Measurements from ENCODE around the gene ADM2. TPM values are rescaled to one million over a fixed set of nuclear protein-coding genes. Genes with fewer than 3 reads are reported as not detected.

Gene ADM2
- total and polyA plus RNA-seq, 2 of the 13 experiments (the other 11 are each of a cell fraction or from before 2014, with no cell fraction given), result 1.2 to 3.0 TPM

DNA sequence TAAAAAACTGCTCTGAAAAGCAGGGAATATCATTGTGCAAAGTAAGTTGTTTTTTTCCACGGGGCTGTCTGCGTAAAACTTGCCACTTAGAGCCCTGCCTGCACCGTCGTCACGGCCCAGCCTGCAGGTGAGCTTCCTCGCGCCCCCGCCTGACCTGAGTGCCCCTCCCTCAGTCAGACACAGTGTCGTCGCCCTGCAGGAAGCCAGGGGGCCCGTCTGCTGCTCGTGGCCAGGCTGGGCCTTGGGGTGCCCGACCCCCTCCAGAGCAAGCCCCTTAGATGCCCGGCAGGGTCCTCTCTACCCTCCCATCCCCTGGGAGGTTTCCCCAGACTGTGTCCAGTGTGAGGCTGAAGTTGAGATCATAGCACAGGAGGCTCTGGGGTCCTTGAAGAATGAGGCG, 38.1 kb upstream of the ADM2 start:
- ChIA-PET POLR2A (no interaction called here), CTCF (ENCODE audit: low intra/inter-chr PET ratio, low total read pairs) (no interaction called here)
- intact Hi-C loops (cut with micrococcal nuclease; ENCODE audit: unreplicated experiment) (no loop called here), in situ Hi-C loops (cut with HindIII; ENCODE audit: extremely low pct_ligation_motif_present, low pct_unique_long_range_greater_than_20kb) (no loop called here)
- Histone ChIP-seq H3K9ac (ENCODE audit: insufficient read depth, low read depth, low read length) (no peak overlapping the region), H2AFZ (ENCODE audit: low read length) (no peak overlapping the region), H3K9me3 (ENCODE audit: low read length) (no peaks in the 10 kb centered on the region), H3K27ac (ENCODE audit: extremely low read length, insufficient read depth, low read length) (no peak overlapping the region), H3K4me1 (ENCODE audit: insufficient read depth, low read length) (no peaks in the 10 kb centered on the region; the same call in 1 of the 2 replicates), H3K36me3 (replicated peaks in 1 of 2; ENCODE audit: control insufficient read depth in 1 of 2, insufficient read depth in 2 of 2, low read length in 2 of 2) (peaks cover 41 to 52% of the 10 kb centered on the region in 2 experiments; a peak in 4 of 5 replicates), H3K79me2 (ENCODE audit: insufficient read depth, low read length) (no peaks in the 10 kb centered on the region), H3K4me2 (ENCODE audit: low read depth, low read length) (no peak overlapping the region), H3K27me3 (ENCODE audit: control insufficient read depth in 1 of 2, insufficient read depth in 2 of 2, low read length in 2 of 2) (no peaks in the 10 kb centered on the region), H3K4me3 (replicated peaks in 1 of 3; ENCODE audit: insufficient read depth in 1 of 3, low read depth in 2 of 3, low read length in 3 of 3) (no peak overlapping the region), H4K20me1 (ENCODE audit: insufficient read depth, low read length) (peaks cover 4% of the 10 kb centered on the region; the same call in 1 of the 2 replicates)
- 93% methylated on average over 12 of the region's 15 CpGs for WGBS (ENCODE audit: low lambda C conversion rate)
- FAIRE-seq (no peak), ATAC-seq (no peak), DNase-seq (ENCODE audit: low spot score) (no peak)
- BruUV-seq (replicated peaks), result TSS peak; percentile 54
- peak in 1 of 2 experiments; percentile 7; a peak in 1 of 4 replicates for TF ChIP-seq POLR2A (IDR thresholded peaks at IDR 0.05; ENCODE audit: insufficient read depth in 1 of 2, low read depth in 2 of 2, low read length in 2 of 2)
- no peak for TF ChIP-seq BRCA1 (CRISPR knock-in tag; IDR thresholded peaks at IDR 0.05)
- TF ChIP-seq ZSCAN9 (CRISPR knock-in tag; IDR thresholded peaks at IDR 0.05; ENCODE audit: borderline replicate concordance), result no peak
- TF ChIP-seq, protein P1, sequence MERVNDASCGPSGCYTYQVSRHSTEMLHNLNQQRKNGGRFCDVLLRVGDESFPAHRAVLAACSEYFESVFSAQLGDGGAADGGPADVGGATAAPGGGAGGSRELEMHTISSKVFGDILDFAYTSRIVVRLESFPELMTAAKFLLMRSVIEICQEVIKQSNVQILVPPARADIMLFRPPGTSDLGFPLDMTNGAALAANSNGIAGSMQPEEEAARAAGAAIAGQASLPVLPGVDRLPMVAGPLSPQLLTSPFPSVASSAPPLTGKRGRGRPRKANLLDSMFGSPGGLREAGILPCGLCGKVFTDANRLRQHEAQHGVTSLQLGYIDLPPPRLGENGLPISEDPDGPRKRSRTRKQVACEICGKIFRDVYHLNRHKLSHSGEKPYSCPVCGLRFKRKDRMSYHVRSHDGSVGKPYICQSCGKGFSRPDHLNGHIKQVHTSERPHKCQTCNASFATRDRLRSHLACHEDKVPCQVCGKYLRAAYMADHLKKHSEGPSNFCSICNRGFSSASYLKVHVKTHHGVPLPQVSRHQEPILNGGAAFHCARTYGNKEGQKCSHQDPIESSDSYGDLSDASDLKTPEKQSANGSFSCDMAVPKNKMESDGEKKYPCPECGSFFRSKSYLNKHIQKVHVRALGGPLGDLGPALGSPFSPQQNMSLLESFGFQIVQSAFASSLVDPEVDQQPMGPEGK (CRISPR knock-in tag; IDR thresholded peaks at IDR 0.05), result 0 out of 2 replicates have a peak, but pooled peaks have one; percentile 42

DNA sequence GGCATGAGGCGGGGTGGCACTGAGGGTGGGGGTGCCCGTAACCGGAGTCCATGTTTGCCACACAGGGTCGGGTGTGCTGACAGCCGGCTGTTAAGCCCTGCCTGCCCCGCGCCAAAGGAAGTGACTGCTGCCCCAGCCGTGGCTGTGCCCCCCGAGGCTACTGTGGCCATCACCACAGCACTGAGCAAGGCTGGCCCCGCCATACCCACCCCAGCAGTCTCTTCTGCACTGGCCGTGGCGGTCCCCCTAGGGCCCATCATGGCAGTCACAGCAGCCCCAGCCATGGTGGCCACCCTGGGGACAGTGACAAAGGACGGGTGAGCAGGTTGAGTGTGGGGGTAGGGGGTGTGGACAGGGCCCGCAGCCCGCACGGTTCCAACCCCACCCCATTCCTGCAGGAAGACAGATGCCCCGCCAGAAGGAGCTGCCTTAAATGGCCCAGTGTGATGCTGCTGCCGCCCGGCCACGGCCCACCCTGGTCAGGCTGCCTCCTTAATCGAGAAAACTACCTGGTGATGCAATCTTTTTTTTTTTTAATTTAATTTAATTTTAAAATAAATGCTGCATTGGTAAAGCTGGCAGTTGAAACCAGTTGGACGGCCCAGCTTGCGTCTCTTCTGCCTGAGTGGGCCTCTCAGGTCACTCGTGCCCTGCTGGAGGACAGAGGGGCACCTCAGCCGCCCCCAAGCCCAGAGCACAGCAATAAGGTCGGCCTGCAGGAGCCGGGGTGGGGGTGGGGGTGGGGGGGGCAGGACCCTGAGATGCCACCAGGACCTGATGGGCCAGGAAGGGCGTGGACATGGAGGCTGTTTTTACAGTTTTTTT, 37.3 kb upstream of the ADM2 start:
- Histone ChIP-seq H3K4me1 (ENCODE audit: insufficient read depth, low read length) (no peaks in the 10 kb centered on the region; the same call in 1 of the 2 replicates), H3K27me3 (ENCODE audit: control insufficient read depth in 1 of 2, insufficient read depth in 2 of 2, low read length in 2 of 2) (no peaks in the 10 kb centered on the region), H2AFZ (ENCODE audit: low read length) (no peak overlapping the region), H4K20me1 (ENCODE audit: insufficient read depth, low read length) (peaks cover 4% of the 10 kb centered on the region; the same call in 1 of the 2 replicates), H3K4me3 (replicated peaks in 1 of 3; ENCODE audit: insufficient read depth in 1 of 3, low read depth in 2 of 3, low read length in 3 of 3) (no peak overlapping the region), H3K79me2 (ENCODE audit: insufficient read depth, low read length) (no peaks in the 10 kb centered on the region), H3K9me3 (ENCODE audit: low read length) (no peaks in the 10 kb centered on the region), H3K27ac (ENCODE audit: extremely low read length, insufficient read depth, low read length) (peak overlapping the region; percentile 30), H3K4me2 (ENCODE audit: low read depth, low read length) (no peak overlapping the region), H3K9ac (ENCODE audit: insufficient read depth, low read depth, low read length) (no peak overlapping the region), H3K36me3 (replicated peaks in 1 of 2; ENCODE audit: control insufficient read depth in 1 of 2, insufficient read depth in 2 of 2, low read length in 2 of 2) (peaks cover 40 to 49% of the 10 kb centered on the region in 2 experiments; a peak in 4 of 5 replicates)
- no peak for FAIRE-seq
- ChIA-PET POLR2A (interaction anchor here (1.2 to 1.4 kb wide), 2 partner anchors 31 to 81 kb away, joined by 4 to 6 read pairs; partner anchors contain the start of gene SCO2), CTCF (ENCODE audit: low intra/inter-chr PET ratio, low total read pairs) (no interaction called here)
- ATAC-seq, result no peak
- intact Hi-C loops (cut with micrococcal nuclease; ENCODE audit: unreplicated experiment) (no loop called here), in situ Hi-C loops (cut with HindIII; ENCODE audit: extremely low pct_ligation_motif_present, low pct_unique_long_range_greater_than_20kb) (no loop called here)
- BruUV-seq (replicated peaks), result no TSS peak
- 92% methylated on average over 19 of the region's 28 CpGs for WGBS (ENCODE audit: low lambda C conversion rate)
- no peak for DNase-seq (ENCODE audit: low spot score)
- TF ChIP-seq, protein P2, sequence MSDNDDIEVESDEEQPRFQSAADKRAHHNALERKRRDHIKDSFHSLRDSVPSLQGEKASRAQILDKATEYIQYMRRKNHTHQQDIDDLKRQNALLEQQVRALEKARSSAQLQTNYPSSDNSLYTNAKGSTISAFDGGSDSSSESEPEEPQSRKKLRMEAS (IDR thresholded peaks at IDR 0.05), result no peak
- TF ChIP-seq, protein P3, sequence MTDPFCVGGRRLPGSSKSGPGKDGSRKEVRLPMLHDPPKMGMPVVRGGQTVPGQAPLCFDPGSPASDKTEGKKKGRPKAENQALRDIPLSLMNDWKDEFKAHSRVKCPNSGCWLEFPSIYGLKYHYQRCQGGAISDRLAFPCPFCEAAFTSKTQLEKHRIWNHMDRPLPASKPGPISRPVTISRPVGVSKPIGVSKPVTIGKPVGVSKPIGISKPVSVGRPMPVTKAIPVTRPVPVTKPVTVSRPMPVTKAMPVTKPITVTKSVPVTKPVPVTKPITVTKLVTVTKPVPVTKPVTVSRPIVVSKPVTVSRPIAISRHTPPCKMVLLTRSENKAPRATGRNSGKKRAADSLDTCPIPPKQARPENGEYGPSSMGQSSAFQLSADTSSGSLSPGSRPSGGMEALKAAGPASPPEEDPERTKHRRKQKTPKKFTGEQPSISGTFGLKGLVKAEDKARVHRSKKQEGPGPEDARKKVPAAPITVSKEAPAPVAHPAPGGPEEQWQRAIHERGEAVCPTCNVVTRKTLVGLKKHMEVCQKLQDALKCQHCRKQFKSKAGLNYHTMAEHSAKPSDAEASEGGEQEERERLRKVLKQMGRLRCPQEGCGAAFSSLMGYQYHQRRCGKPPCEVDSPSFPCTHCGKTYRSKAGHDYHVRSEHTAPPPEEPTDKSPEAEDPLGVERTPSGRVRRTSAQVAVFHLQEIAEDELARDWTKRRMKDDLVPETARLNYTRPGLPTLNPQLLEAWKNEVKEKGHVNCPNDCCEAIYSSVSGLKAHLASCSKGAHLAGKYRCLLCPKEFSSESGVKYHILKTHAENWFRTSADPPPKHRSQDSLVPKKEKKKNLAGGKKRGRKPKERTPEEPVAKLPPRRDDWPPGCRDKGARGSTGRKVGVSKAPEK (CRISPR knock-in tag; IDR thresholded peaks at IDR 0.05; ENCODE audit: borderline replicate concordance), result no peak
- TF ChIP-seq HNRNPL (IDR thresholded peaks at IDR 0.05; ENCODE audit: low read depth, low read length) (peak; percentile 80), NCOA1 (CRISPR knock-in tag; IDR thresholded peaks at IDR 0.05) (no peak)
- TF ChIP-seq, protein P4, sequence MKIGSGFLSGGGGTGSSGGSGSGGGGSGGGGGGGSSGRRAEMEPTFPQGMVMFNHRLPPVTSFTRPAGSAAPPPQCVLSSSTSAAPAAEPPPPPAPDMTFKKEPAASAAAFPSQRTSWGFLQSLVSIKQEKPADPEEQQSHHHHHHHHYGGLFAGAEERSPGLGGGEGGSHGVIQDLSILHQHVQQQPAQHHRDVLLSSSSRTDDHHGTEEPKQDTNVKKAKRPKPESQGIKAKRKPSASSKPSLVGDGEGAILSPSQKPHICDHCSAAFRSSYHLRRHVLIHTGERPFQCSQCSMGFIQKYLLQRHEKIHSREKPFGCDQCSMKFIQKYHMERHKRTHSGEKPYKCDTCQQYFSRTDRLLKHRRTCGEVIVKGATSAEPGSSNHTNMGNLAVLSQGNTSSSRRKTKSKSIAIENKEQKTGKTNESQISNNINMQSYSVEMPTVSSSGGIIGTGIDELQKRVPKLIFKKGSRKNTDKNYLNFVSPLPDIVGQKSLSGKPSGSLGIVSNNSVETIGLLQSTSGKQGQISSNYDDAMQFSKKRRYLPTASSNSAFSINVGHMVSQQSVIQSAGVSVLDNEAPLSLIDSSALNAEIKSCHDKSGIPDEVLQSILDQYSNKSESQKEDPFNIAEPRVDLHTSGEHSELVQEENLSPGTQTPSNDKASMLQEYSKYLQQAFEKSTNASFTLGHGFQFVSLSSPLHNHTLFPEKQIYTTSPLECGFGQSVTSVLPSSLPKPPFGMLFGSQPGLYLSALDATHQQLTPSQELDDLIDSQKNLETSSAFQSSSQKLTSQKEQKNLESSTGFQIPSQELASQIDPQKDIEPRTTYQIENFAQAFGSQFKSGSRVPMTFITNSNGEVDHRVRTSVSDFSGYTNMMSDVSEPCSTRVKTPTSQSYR (CRISPR knock-in tag; IDR thresholded peaks at IDR 0.05; ENCODE audit: borderline replicate concordance), result no peak

Measured in HepG2 (cell line).